ENCODE results near the gene OR8B12.
A peak's percentile ranks its signal among the peaks of the same experiment; 100 is the strongest.

Gene OR8B12

GRCh38 chr11:124586238-124586860, 42.9 kb upstream of the OR8B12 start:
- Histone ChIP-seq H3K27me3 (ENCODE audit: low read length) (no peaks in the 10 kb centered on the region), H3K9me3 (ENCODE audit: insufficient read depth, low read length) (no peaks in the 10 kb centered on the region), H3K4me3 (ENCODE audit: insufficient read depth, low read length, poor library complexity, severe bottlenecking) (no peak overlapping the region), H3K9ac (ENCODE audit: low read length) (no peak overlapping the region), H3K79me2 (ENCODE audit: insufficient read depth, low read length) (no peaks in the 10 kb centered on the region), H3K27ac (ENCODE audit: low read depth, low read length) (no peak overlapping the region), H4K20me1 (ENCODE audit: low read depth, low read length) (no peaks in the 10 kb centered on the region), H3F3A (ENCODE audit: insufficient read depth) (no peaks in the 10 kb centered on the region), H2AFZ (ENCODE audit: low read depth, low read length, severe bottlenecking) (no peak overlapping the region), H3K4me2 (ENCODE audit: low read depth, low read length, poor library complexity, severe bottlenecking) (no peak overlapping the region), H3K36me3 (ENCODE audit: low read length) (no peaks in the 10 kb centered on the region), H3K9me2 (replicated peaks; ENCODE audit: insufficient read depth, low read length) (no peaks in the 10 kb centered on the region)
- TF ChIP-seq, protein P1, sequence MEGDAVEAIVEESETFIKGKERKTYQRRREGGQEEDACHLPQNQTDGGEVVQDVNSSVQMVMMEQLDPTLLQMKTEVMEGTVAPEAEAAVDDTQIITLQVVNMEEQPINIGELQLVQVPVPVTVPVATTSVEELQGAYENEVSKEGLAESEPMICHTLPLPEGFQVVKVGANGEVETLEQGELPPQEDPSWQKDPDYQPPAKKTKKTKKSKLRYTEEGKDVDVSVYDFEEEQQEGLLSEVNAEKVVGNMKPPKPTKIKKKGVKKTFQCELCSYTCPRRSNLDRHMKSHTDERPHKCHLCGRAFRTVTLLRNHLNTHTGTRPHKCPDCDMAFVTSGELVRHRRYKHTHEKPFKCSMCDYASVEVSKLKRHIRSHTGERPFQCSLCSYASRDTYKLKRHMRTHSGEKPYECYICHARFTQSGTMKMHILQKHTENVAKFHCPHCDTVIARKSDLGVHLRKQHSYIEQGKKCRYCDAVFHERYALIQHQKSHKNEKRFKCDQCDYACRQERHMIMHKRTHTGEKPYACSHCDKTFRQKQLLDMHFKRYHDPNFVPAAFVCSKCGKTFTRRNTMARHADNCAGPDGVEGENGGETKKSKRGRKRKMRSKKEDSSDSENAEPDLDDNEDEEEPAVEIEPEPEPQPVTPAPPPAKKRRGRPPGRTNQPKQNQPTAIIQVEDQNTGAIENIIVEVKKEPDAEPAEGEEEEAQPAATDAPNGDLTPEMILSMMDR (IDR thresholded peaks at IDR 0.05; ENCODE audit: insufficient read depth, low read length, poor library complexity, severe bottlenecking) = peak; percentile 67
- TF ChIP-seq EZH2phosphoT487 (conservative IDR thresholded peaks at IDR 0.05; ENCODE audit: low read length) = no peak

DNA sequence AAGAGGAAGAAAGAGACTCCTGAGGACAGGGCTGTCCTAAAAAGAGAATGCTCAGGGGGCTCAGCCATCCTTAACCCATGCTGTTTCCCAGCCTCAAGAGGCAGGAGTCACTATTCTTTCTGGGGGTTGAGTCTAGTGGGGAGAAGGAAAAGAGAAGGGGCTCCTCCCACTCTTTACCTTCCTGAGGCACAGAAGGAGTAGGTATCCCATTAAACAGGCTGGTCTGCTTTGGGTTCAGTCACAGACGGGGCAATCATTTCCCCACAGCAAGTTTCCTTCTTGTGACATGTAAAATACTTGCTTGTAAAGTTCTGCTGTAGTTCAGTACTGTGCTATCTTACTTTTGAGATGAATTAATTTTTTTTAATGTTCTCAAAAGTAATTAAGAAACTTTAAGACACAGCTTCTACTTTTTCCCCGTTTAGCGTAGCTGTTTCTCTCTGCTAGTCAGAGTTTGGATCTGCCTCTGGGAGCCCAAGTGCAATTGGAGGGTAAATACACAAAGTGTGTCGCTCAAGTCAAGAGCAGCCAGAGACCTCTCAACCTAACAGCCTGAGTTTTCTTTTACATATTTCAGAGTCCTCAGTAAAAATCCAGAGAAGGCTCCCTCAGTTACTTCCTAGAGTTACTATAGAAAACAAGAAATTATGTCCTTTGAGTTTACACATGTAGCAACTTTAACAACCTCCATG, 41.4 kb upstream of the OR8B12 start:
- Histone ChIP-seq H3K9ac (ENCODE audit: low read length) (no peak overlapping the region), H3K27ac (ENCODE audit: low read depth, low read length) (no peak overlapping the region), H4K20me1 (ENCODE audit: low read depth, low read length) (no peaks in the 10 kb centered on the region), H3K4me2 (ENCODE audit: low read depth, low read length, poor library complexity, severe bottlenecking) (no peak overlapping the region), H3K9me2 (replicated peaks; ENCODE audit: insufficient read depth, low read length) (no peaks in the 10 kb centered on the region), H2AFZ (ENCODE audit: low read depth, low read length, severe bottlenecking) (peak overlapping the region; percentile 14), H3K36me3 (ENCODE audit: low read length) (no peaks in the 10 kb centered on the region), H3K27me3 (ENCODE audit: low read length) (no peaks in the 10 kb centered on the region), H3K9me3 (ENCODE audit: insufficient read depth, low read length) (no peaks in the 10 kb centered on the region), H3F3A (ENCODE audit: insufficient read depth) (no peaks in the 10 kb centered on the region), H3K79me2 (ENCODE audit: insufficient read depth, low read length) (no peaks in the 10 kb centered on the region), H3K4me3 (ENCODE audit: insufficient read depth, low read length, poor library complexity, severe bottlenecking) (no peak overlapping the region)
- no peak for TF ChIP-seq EZH2phosphoT487 (conservative IDR thresholded peaks at IDR 0.05; ENCODE audit: low read length)
- TF ChIP-seq, protein P1 (IDR thresholded peaks at IDR 0.05; ENCODE audit: insufficient read depth, low read length, poor library complexity, severe bottlenecking) = no peak

DNA sequence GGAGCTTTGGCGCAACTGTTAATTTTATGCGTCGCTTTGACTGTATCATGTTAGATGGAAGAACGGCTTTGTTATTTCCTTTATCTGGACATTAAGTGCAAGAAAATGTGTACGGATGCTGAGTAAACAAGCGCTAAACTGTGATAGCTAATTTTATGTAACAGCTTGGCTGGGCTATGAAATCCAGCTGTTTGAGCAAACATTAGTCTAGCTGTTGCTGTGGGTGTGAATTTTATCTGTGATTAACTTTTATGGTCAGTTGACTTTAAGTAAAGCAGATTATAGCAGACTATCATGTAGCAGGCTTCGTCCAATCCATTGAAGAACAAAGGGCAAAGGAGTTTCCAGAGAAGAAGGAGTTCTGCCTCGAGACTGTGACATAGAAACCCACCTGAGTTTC, 40.3 kb upstream of the OR8B12 start:
- H3K4me3 ChIP-seq (ENCODE audit: insufficient read depth, low read length, poor library complexity, severe bottlenecking) = no peak overlapping the region
- H3F3A ChIP-seq (ENCODE audit: insufficient read depth) = no peaks in the 10 kb centered on the region
- H3K4me2 ChIP-seq (ENCODE audit: low read depth, low read length, poor library complexity, severe bottlenecking) = no peak overlapping the region
- no peak overlapping the region for H3K9ac ChIP-seq (ENCODE audit: low read length)
- H3K36me3 ChIP-seq (ENCODE audit: low read length) = no peaks in the 10 kb centered on the region
- no peak overlapping the region for H3K27ac ChIP-seq (ENCODE audit: low read depth, low read length)
- no peak for TF ChIP-seq EZH2phosphoT487 (conservative IDR thresholded peaks at IDR 0.05; ENCODE audit: low read length)
- TF ChIP-seq, protein P1 (IDR thresholded peaks at IDR 0.05; ENCODE audit: insufficient read depth, low read length, poor library complexity, severe bottlenecking) = no peak
- no peaks in the 10 kb centered on the region for H3K9me2 ChIP-seq (replicated peaks; ENCODE audit: insufficient read depth, low read length)
- no peaks in the 10 kb centered on the region for H3K9me3 ChIP-seq (ENCODE audit: insufficient read depth, low read length)
- H3K79me2 ChIP-seq (ENCODE audit: insufficient read depth, low read length) = no peaks in the 10 kb centered on the region
- no peak overlapping the region for H2AFZ ChIP-seq (ENCODE audit: low read depth, low read length, severe bottlenecking)
- H3K27me3 ChIP-seq (ENCODE audit: low read length) = no peaks in the 10 kb centered on the region
- H4K20me1 ChIP-seq (ENCODE audit: low read depth, low read length) = no peaks in the 10 kb centered on the region

Data from SU-DHL-6 (cell line).